Liver (tissue), 9 donors: ENCODE results near the gene REXO1. TPM values are rescaled to one million over a fixed set of nuclear protein-coding genes. Genes with fewer than 3 reads are reported as not detected.

Experiments used
- DNase-seq: peaks from one replicate; pipeline ENCODE4 v3.0.0-alpha.2; 2017; ENCODE audit warnings: low spot score
- H3K27ac ChIP-seq, 2 donors: one replicate each; pipeline ENCODE4 v1.7.0; 2013; ENCODE audit warnings: inconsistent platforms in 2 of 2, low read length in 2 of 2, control low read depth in 1 of 2, low read depth in 1 of 2, mild to moderate bottlenecking in 1 of 2
- H3K27me3 ChIP-seq, 4 donors: one replicate each; pipeline versions ENCODE4 v1.6.1 to v1.7.0; 2013; ENCODE audit warnings: low read length in 3 of 4, inconsistent platforms in 1 of 4, mild to moderate bottlenecking in 1 of 4, moderate library complexity in 1 of 4; ENCODE audit not compliant: control insufficient read depth in 4 of 4, insufficient read depth in 4 of 4
- H3K36me3 ChIP-seq, 4 donors: one replicate each; pipeline versions ENCODE4 v1.6.1 to v1.7.0; 2013; ENCODE audit warnings: low read length in 3 of 4, mild to moderate bottlenecking in 3 of 4, low read depth in 1 of 4, moderate library complexity in 1 of 4; ENCODE audit not compliant: control insufficient read depth in 4 of 4, insufficient read depth in 3 of 4
- H3K4me1 ChIP-seq, 4 donors: one replicate each; pipeline versions ENCODE4 v1.6.1 to v1.7.0; 2013; ENCODE audit warnings: low read length in 3 of 4, mild to moderate bottlenecking in 3 of 4, moderate library complexity in 1 of 4; ENCODE audit not compliant: control insufficient read depth in 4 of 4, insufficient read depth in 4 of 4
- H3K4me3 ChIP-seq, 3 donors: one replicate each; pipeline versions ENCODE4 v1.6.1 to v1.7.0; 2013; ENCODE audit warnings: low read length in 3 of 3, control low read depth in 1 of 3, low read depth in 1 of 3, mild to moderate bottlenecking in 1 of 3
- H3K9ac ChIP-seq, 2 donors: one replicate each; pipeline ENCODE4 v1.7.0; 2013; ENCODE audit warnings: low read length in 2 of 2, mild to moderate bottlenecking in 2 of 2, moderate library complexity in 2 of 2, control low read depth in 1 of 2, low read depth in 1 of 2
- H3K9me3 ChIP-seq, 4 donors: one replicate each; pipeline versions ENCODE4 v1.6.1 to v1.7.0; 2013; ENCODE audit warnings: low read length in 3 of 4; ENCODE audit not compliant: control insufficient read depth in 4 of 4
- ATF3 ChIP-seq: IDR thresholded peaks from 2 replicates; pipeline ENCODE4 v1.6.1; 2016; ENCODE audit warnings: antibody characterized with exemption
- CTCF ChIP-seq: fragments of 150-350 bp; IDR thresholded peaks from 2 replicates; pipeline ENCODE4 v1.5.1; 2017; ENCODE audit warnings: improper control_type of control experiment, low read depth, low read length; ENCODE audit not compliant: missing input control
- EGR1 ChIP-seq, 2 donors: IDR thresholded peaks; 2 replicates each; pipeline ENCODE4 v1.6.1; 2016 to 2018; ENCODE audit warnings: antibody characterized with exemption in 2 of 2, low read depth in 2 of 2
- FOXA1 ChIP-seq: IDR thresholded peaks from 2 replicates; pipeline ENCODE4 v1.6.1; 2016; ENCODE audit warnings: antibody characterized with exemption
- FOXA2 ChIP-seq: IDR thresholded peaks from 2 replicates; pipeline ENCODE4 v1.6.1; 2016; ENCODE audit warnings: antibody characterized with exemption
- GABPA ChIP-seq, 2 donors: IDR thresholded peaks in 1 of 2; conservative IDR thresholded peaks in 1 of 2; 2 replicates each; pipeline ENCODE4 v1.6.1; 2016; ENCODE audit warnings: antibody characterized with exemption in 2 of 2, mild to moderate bottlenecking in 1 of 2, moderate library complexity in 1 of 2
- HNF4A ChIP-seq, 2 donors: conservative IDR thresholded peaks; 2 replicates each; pipeline ENCODE4 v1.6.1; 2016; ENCODE audit warnings: antibody characterized with exemption in 2 of 2, mild to moderate bottlenecking in 2 of 2
- HNF4G ChIP-seq: IDR thresholded peaks from 2 replicates; pipeline ENCODE4 v1.6.1; 2016; ENCODE audit warnings: antibody characterized with exemption
- JUND ChIP-seq, 2 donors: IDR thresholded peaks; 2 replicates each; pipeline ENCODE4 v1.6.1; 2016; ENCODE audit warnings: antibody characterized with exemption in 2 of 2
- MAX ChIP-seq: IDR thresholded peaks from 2 replicates; pipeline ENCODE4 v1.6.1; 2016; ENCODE audit warnings: antibody characterized with exemption
- NR2F2 ChIP-seq: IDR thresholded peaks from 2 replicates; pipeline ENCODE4 v1.6.1; 2016; ENCODE audit warnings: antibody characterized with exemption
- RAD21 ChIP-seq, 2 donors: IDR thresholded peaks; 2 replicates each; pipeline ENCODE4 v1.6.1; 2016; ENCODE audit warnings: antibody characterized with exemption in 2 of 2, mild to moderate bottlenecking in 2 of 2
- REST ChIP-seq: IDR thresholded peaks from 2 replicates; pipeline ENCODE4 v1.6.1; 2016; ENCODE audit warnings: antibody characterized with exemption, mild to moderate bottlenecking
- RXRA ChIP-seq, 2 donors: IDR thresholded peaks; 2 replicates each; pipeline ENCODE4 v1.6.1; 2017 to 2018; ENCODE audit warnings: antibody characterized with exemption in 2 of 2, mild to moderate bottlenecking in 1 of 2
- SP1 ChIP-seq: IDR thresholded peaks from 2 replicates; pipeline ENCODE4 v1.6.1; 2018; ENCODE audit warnings: antibody characterized with exemption, mild to moderate bottlenecking
- TAF1 ChIP-seq: conservative IDR thresholded peaks from 2 replicates; pipeline ENCODE4 v1.6.1; 2016; ENCODE audit warnings: antibody characterized with exemption, mild to moderate bottlenecking
- YY1 ChIP-seq: IDR thresholded peaks from 2 replicates; pipeline ENCODE4 v1.6.1; 2016; ENCODE audit warnings: antibody characterized with exemption, mild to moderate bottlenecking
- ZBTB33 ChIP-seq: IDR thresholded peaks from 2 replicates; pipeline ENCODE4 v1.6.1; 2016; ENCODE audit warnings: antibody characterized with exemption
- WGBS: extraction: QIAGEN DNeasy Blood & Tissue Kit; methylation state at CpG from one replicate; pipeline ENCODE4 v1.1.7; 2013; 5-methylcytosine and 5-hydroxymethylcytosine counted together
- polyA plus RNA-seq, 2 donors: library from polyadenylated mRNA; stranded (reverse) in 1 of 2; unstranded in 1 of 2; fragments of 200-250 nt in 1 of 2; fragments of >200 nt in 1 of 2; fragmentation: Nextera tagmentation in 1 of 2; extraction: Ambion mirVana in 1 of 2; gene quantifications; one replicate each; pipeline versions ENCODE4 v1.2.1 to v1.2.3, GENCODE V29; 2013 to 2015
- total RNA-seq, 2 donors: library from RNA; depleted of rRNA; stranded (reverse); fragments of >200 nt; gene quantifications; one replicate each; pipeline ENCODE4 v1.2.3, GENCODE V29; 2014
- donor health status: healthy.
- donor health status: healthy.
- donor health status: healthy.
- donor health status: healthy.
- donor health status: healthy.

Gene REXO1
- total and polyA plus RNA-seq, 4 donors, result 2.0 to 11.5 (median 9.2) TPM

GRCh38 chr19:1836458-1837221 lies 11.6 kb downstream of the REXO1 start:
- peaks cover 32 to 82% (median 66%) of the 10 kb centered on the region in 4 donors for H3K4me1 ChIP-seq

GRCh38 chr19:1833540-1833939 lies 14.7 kb downstream of the REXO1 start:
- WGBS, result 36% methylated on average over 15 of the region's 15 CpGs
- TF ChIP-seq RAD21 (IDR thresholded peaks at IDR 0.05), result peak; percentile 31 to 34
- peak; percentile 37 for TF ChIP-seq FOXA1
- TF ChIP-seq MAX, result no peak
- TF ChIP-seq TAF1, result no peak
- TF ChIP-seq CTCF, result no peak
- TF ChIP-seq NR2F2, result no peak
- peak; percentile 87 for TF ChIP-seq SP1
- peak in 1 of 2 donors; percentile 37 for TF ChIP-seq JUND (IDR thresholded peaks at IDR 0.05)
- no peak for TF ChIP-seq FOXA2
- TF ChIP-seq RXRA (IDR thresholded peaks at IDR 0.05), result peak; percentile 72 to 85
- no peak for TF ChIP-seq ATF3
- TF ChIP-seq EGR1 (IDR thresholded peaks at IDR 0.05; ENCODE audit: low read depth in 2 of 2), result peak in 1 of 2 donors; percentile 60
- peak in 1 of 2 donors; percentile 76 for TF ChIP-seq GABPA (IDR thresholded peaks at IDR 0.05 in 1 of 2, conservative IDR thresholded peaks at IDR 0.05 in 1 of 2)
- peak; percentile 74 to 88 for TF ChIP-seq HNF4A (conservative IDR thresholded peaks at IDR 0.05)
- peak; percentile 94 for TF ChIP-seq YY1
- peak; percentile 9 for TF ChIP-seq HNF4G
- peak; percentile 64 for TF ChIP-seq ZBTB33
- peak; percentile 87 for TF ChIP-seq REST
- H3K27me3 ChIP-seq, result no peaks in the 10 kb centered on the region
- no peak overlapping the region for H3K4me3 ChIP-seq
- H3K9ac ChIP-seq, result peak overlapping the region in 1 of 2 donors; percentile 55
- H3K4me1 ChIP-seq, result peaks cover 26 to 70% (median 42%) of the 10 kb centered on the region in 4 donors
- no peaks in the 10 kb centered on the region for H3K9me3 ChIP-seq
- peak overlapping the region; percentile 82 to 88 for H3K27ac ChIP-seq
- H3K36me3 ChIP-seq, result peaks cover 0 to 2% (median 0%) of the 10 kb centered on the region in 4 donors
- no peak for DNase-seq

More at GRCh38 chr19:1836458-1837221, 11.6 kb downstream of the REXO1 start:
- no peak for TF ChIP-seq ATF3
- TF ChIP-seq TAF1, result no peak
- TF ChIP-seq EGR1 (IDR thresholded peaks at IDR 0.05; ENCODE audit: low read depth in 2 of 2), result no peak
- peak overlapping the region in 1 of 2 donors; percentile 81 for H3K27ac ChIP-seq
- no peak overlapping the region for H3K9ac ChIP-seq
- H3K36me3 ChIP-seq, result no peaks in the 10 kb centered on the region
- H3K27me3 ChIP-seq, result no peaks in the 10 kb centered on the region
- H3K9me3 ChIP-seq, result no peaks in the 10 kb centered on the region
- 80% methylated on average over 31 of the region's 31 CpGs for WGBS
- peak; percentile 70 for DNase-seq
- H3K4me3 ChIP-seq, result no peak overlapping the region
